OCI-LY3 (cell line): ENCODE data around the gene TMEM51.

Experiments
- H2AFZ ChIP-seq: fragments of 200-600, 300-600 bp; shearing (Covaris generic); 2 replicates; pipeline ENCODE4 v1.6.0; 2014; ENCODE audit warnings: antibody characterized with exemption, low read depth, low read length
- H3K27ac ChIP-seq: fragments of 200-600, 300-600 bp; sonication (generic); 2 replicates; pipeline ENCODE4 v1.5.1; 2014; ENCODE audit warnings: mild to moderate bottlenecking, low read length, moderate library complexity, mixed read lengths
- H3K27me3 ChIP-seq: fragments of 200-600, 300-600 bp; sonication (generic); 2 replicates; pipeline ENCODE4 v1.6.1; 2014; ENCODE audit warnings: low read depth, low read length, mixed read lengths
- H3K36me3 ChIP-seq: fragments of 200-600, 300-600 bp; sonication (generic); replicated peaks from 2 replicates; pipeline ENCODE3; 2014; ENCODE audit warnings: low read depth, low read length, mixed read lengths
- H3K4me1 ChIP-seq: fragments of 300-600, 200-600 bp; sonication (generic); 2 replicates; pipeline ENCODE4 v1.6.1; 2014; ENCODE audit warnings: low read length, mixed read lengths
- H3K4me2 ChIP-seq: fragments of 200-600, 300-600 bp; sonication (generic); 2 replicates; pipeline ENCODE4 v1.6.1; 2014; ENCODE audit warnings: low read length, mixed read lengths
- H3K4me3 ChIP-seq: fragments of 300-600, 200-600 bp; sonication (generic); 2 replicates; pipeline ENCODE4 v1.5.1; 2014; ENCODE audit warnings: antibody characterized with exemption, mild to moderate bottlenecking, low read length, moderate library complexity
- H3K79me2 ChIP-seq: fragments of 300-600, 200-600 bp; shearing (Covaris generic); 2 replicates; pipeline ENCODE4 v1.6.1; 2014; ENCODE audit warnings: mild to moderate bottlenecking, low read length, mixed read lengths
- H3K9ac ChIP-seq: fragments of 300-600, 200-600 bp; shearing (Covaris generic); 2 replicates; pipeline ENCODE4 v1.6.0; 2014; ENCODE audit warnings: mild to moderate bottlenecking, low read length, moderate library complexity
- H3K9me3 ChIP-seq: fragments of 200-600, 300-600 bp; shearing (Covaris generic); 2 replicates; pipeline ENCODE4 v1.6.1; 2014; ENCODE audit warnings: low read length, mixed read lengths; ENCODE audit not compliant: insufficient read depth
- H4K20me1 ChIP-seq: fragments of 200-600, 300-600 bp; sonication (generic); 2 replicates; pipeline ENCODE4 v1.6.1; 2016; ENCODE audit warnings: low read length, mixed read lengths; ENCODE audit not compliant: insufficient read depth
- EZH2phosphoT487 ChIP-seq: fragments of 200-600 bp; shearing (Covaris generic); IDR thresholded peaks from 2 replicates; pipeline ENCODE4 v1.6.1; 2018; ENCODE audit warnings: antibody characterized with exemption, mixed run types, low read depth
- TF ChIP-seq, protein P1 (sequence below): fragments of 200-600, 300-600 bp; sonication (generic); IDR thresholded peaks from 2 replicates; pipeline ENCODE4 v1.5.1; 2014; ENCODE audit warnings: antibody characterized with exemption, low read length, low read depth

Gene TMEM51

DNA sequence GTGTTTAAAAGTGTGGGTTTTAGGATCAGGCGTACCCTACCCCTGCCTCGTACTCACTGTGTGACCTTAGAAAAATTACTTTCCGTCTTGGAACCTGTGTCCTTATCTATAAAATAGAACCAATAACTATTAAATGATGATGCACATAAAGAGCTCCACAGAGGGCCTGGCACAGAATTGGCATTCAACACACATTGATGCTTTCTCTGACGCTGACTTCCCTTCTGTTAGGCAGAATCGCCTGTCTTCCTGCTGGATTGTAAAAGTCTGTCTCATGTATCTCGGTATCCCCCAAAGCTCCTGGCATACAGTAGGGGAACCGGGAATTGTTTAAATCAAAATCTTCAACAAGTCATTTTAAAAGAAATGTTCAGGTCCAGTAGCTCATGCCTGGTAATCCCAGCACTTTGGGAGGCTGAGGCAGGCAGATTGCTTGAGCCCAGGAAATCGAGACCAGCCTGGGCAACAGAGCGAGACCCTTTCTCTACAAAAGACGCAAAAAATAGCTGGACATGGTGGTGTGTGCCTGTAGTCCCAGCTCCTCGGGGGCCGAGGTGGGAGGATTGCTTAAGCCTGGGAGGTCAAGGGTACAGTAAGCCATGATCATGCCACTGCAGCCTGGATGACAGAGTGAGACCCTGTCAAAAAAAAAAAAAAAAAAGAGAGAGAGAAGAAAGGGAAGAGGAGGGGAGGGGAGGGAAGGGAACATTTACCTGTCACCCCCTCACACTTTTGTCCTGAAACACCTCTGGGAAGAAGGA lies 52.2 kb downstream of the TMEM51 start:
- H3K9me3 ChIP-seq, result no peaks in the 10 kb centered on the region
- H4K20me1 ChIP-seq, result no peaks in the 10 kb centered on the region
- H3K9ac ChIP-seq, result no peak overlapping the region
- H2AFZ ChIP-seq, result no peak overlapping the region
- H3K4me1 ChIP-seq, result peaks cover 2% of the 10 kb centered on the region
- TF ChIP-seq EZH2phosphoT487, result no peak
- TF ChIP-seq, protein P1, sequence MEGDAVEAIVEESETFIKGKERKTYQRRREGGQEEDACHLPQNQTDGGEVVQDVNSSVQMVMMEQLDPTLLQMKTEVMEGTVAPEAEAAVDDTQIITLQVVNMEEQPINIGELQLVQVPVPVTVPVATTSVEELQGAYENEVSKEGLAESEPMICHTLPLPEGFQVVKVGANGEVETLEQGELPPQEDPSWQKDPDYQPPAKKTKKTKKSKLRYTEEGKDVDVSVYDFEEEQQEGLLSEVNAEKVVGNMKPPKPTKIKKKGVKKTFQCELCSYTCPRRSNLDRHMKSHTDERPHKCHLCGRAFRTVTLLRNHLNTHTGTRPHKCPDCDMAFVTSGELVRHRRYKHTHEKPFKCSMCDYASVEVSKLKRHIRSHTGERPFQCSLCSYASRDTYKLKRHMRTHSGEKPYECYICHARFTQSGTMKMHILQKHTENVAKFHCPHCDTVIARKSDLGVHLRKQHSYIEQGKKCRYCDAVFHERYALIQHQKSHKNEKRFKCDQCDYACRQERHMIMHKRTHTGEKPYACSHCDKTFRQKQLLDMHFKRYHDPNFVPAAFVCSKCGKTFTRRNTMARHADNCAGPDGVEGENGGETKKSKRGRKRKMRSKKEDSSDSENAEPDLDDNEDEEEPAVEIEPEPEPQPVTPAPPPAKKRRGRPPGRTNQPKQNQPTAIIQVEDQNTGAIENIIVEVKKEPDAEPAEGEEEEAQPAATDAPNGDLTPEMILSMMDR, result no peak
- no peak overlapping the region for H3K4me2 ChIP-seq
- no peaks in the 10 kb centered on the region for H3K36me3 ChIP-seq
- H3K79me2 ChIP-seq, result no peaks in the 10 kb centered on the region
- H3K27ac ChIP-seq, result no peak overlapping the region
- no peaks in the 10 kb centered on the region for H3K27me3 ChIP-seq
- H3K4me3 ChIP-seq, result no peak overlapping the region

DNA sequence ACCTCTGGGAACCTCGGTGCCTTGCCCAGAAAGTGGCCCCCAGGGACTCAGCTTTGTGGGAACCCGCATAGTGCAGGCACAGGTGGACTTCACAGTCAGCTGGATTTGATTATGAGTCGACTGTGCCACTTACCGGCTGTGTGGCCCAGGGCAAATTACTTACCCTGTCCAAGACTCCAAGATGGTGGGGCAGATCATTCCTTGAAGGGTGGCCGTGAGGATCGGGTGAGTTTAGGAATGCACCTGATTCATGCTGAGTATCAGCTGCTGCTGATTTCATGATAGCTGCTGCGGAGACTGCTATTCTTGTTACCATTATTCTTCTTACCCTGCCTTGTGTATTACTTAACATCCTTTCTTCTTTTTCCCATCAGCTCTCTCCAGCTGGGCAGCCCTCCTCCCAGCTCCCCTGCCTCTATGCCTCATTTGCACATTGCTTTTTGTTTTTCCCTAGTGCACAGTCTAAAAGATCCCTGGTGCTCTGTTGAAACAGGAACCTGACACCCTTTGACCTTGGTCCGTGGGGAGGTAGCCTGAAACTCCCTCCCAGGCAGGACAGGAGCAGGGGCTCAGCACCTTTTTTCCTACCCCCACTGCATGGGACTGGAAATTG lies 53.0 kb downstream of the TMEM51 start:
- H3K9ac ChIP-seq, result no peak overlapping the region
- no peak overlapping the region for H2AFZ ChIP-seq
- no peak overlapping the region for H3K4me2 ChIP-seq
- H3K9me3 ChIP-seq, result no peaks in the 10 kb centered on the region
- H3K4me1 ChIP-seq, result no peaks in the 10 kb centered on the region; the same call in 1 of the 2 replicates
- no peak overlapping the region for H3K4me3 ChIP-seq
- no peak for TF ChIP-seq EZH2phosphoT487
- TF ChIP-seq, protein P1, result no peak
- no peaks in the 10 kb centered on the region for H3K36me3 ChIP-seq
- H3K27me3 ChIP-seq, result no peaks in the 10 kb centered on the region
- no peaks in the 10 kb centered on the region for H3K79me2 ChIP-seq
- H3K27ac ChIP-seq, result no peak overlapping the region
- no peaks in the 10 kb centered on the region for H4K20me1 ChIP-seq

DNA sequence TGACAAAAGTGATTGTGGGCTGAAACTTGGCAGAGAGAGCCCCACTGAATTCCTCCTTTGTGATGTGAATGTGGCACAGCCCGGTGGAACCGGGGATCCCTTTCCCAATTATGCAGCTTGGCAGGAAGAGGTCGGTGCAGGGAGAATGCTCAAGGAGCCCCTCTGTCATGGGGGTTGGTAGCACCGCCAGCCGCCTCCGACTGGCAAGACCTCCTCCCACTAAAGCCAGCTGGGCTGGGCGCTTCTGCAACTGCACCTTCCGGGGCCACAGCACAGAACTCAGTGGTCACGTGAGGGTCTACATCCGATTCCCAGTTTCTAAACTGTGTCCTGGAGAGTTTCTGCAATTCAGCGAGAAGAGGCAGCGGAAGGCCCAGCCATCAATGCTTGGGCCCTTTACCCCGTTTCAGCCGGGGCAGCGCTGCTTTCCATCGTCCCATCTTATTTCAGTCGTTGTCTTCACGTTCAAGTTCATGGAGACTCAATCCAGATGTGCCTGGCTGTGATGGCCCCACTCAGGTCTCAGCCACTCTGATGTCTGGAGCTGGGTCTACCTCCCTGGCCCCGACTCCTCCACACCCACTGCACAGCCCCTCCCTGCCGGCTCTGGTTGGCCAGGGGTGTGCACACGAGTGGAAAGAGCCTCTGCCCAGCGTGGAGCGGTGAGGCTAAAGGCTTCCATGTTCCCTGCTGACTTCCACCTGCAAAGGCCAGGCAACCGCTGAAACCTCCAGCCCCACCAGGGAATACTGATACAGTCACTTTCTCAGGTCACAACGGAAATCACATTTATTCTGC lies 53.7 kb downstream of the TMEM51 start:
- H3K4me1 ChIP-seq, result no peaks in the 10 kb centered on the region; the same call in 1 of the 2 replicates
- no peak overlapping the region for H3K4me3 ChIP-seq
- no peak overlapping the region for H2AFZ ChIP-seq
- no peaks in the 10 kb centered on the region for H3K9me3 ChIP-seq
- H3K79me2 ChIP-seq, result no peaks in the 10 kb centered on the region
- TF ChIP-seq, protein P1, result no peak
- no peak for TF ChIP-seq EZH2phosphoT487
- no peak overlapping the region for H3K27ac ChIP-seq
- H3K36me3 ChIP-seq, result no peaks in the 10 kb centered on the region
- 0 out of 2 replicates have a peak, but pooled peaks cover 5% of the 10 kb centered on the region for H3K27me3 ChIP-seq
- no peak overlapping the region for H3K9ac ChIP-seq
- H3K4me2 ChIP-seq, result no peak overlapping the region
- no peaks in the 10 kb centered on the region for H4K20me1 ChIP-seq
